ENCODE measurements around the gene ARHGAP42.
"Not testable (repeated sequence)": the region's sequence is repeated elsewhere in the genome, so short reads cannot be mapped to it uniquely, and the experiment has no call there.

Gene ARHGAP42

DNA sequence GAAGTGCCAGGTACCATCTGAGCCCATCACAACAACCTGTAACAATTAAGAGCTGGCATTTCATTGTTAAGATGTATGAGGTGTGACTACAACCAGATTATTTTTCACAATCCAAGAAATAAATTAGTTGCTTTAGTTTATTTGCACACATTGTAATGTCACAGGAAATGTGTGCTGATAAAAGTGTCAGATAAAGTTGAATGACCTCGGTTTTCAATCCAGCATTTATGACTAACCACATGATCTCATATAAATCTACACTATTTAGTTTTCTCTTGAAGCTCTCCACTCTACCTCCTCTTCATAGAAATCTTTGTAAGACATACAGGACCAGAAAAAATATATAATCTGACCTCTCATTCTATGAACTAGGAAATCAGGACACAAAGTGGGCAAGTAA lies 276.3 kb downstream of the ARHGAP42 start:
- no peak for DNase-seq (ENCODE audit: low read depth, low spot score)

DNA sequence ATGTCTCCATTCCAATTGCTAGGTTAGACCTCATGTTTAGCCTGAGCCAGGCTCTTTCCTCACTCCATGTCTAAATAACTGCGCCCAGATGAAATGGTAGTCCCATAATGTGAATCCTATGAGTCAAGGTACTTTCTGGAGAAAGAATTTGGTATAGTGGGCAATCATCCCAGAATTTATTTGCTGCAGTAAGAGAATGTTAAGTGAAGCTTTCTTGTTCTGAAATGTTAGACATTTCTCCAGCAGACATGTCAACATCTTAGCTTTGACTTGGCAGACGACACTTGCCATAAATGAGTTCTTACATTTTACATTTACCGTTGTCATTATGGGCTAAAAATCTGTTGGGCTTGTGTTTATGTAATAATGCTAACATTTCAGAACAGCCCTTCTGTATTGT lies 277.3 kb downstream of the ARHGAP42 start:
- no peak for DNase-seq (ENCODE audit: low read depth, low spot score)

DNA sequence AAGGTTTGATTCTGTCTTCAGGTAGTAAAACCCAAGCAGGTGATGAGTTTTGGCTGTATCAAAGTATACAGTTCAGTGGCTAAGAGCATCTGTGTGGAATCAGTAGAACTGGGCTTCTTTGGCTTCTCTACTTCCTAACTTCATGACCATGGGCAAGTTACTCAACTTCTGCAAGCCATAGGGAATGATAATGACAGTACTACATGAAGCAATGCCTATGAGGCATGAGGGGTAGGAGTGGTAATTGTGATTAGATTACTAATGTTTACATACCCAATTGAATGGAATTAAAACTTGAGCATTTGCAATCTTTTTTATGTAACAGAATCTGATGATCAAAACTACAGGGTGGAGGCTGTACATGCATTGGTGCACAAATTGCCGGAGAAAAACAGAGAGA lies 278.3 kb downstream of the ARHGAP42 start:
- DNase-seq (ENCODE audit: low read depth, low spot score) = no peak

DNA sequence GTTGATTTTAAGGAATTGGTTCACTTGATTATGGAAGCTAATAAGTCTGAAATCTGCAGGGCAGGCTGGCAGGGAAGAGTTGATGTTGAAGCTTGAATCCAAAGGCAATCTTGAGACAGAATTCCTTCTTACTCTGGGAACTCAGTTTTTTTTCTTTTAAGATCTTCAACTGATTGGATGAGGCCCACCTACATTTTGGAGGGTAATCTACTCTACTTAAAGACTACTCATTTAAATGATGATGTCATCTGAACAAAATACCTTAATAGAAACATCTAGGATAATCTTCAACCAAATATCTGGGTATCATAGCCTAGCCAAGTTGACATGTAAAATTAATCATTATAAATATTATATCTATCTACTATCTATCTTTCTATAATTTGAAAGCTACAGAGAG lies 279.3 kb downstream of the ARHGAP42 start:
- no peak for DNase-seq (ENCODE audit: low read depth, low spot score)

DNA sequence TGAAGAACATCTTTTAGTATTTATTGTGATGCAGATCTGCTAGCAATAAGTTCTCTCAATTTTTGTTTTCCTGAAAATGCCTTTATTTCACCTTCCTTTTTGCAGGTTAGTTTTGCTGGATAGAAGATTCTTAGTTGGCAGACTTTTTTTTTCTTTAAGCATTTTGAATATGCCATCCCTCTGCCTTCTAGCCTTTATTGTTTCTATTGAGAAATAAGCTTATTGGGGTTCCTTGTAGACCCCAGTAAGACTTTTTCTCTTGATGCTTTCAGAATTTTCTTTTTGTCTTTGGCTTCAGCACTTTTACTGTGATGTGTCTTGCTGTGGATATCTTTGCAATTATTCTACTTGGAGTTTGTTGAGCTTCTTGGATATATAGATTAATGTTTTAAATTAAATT lies 281.9 kb downstream of the ARHGAP42 start:
- DNase-seq (ENCODE audit: low read depth, low spot score) = no peak

DNA sequence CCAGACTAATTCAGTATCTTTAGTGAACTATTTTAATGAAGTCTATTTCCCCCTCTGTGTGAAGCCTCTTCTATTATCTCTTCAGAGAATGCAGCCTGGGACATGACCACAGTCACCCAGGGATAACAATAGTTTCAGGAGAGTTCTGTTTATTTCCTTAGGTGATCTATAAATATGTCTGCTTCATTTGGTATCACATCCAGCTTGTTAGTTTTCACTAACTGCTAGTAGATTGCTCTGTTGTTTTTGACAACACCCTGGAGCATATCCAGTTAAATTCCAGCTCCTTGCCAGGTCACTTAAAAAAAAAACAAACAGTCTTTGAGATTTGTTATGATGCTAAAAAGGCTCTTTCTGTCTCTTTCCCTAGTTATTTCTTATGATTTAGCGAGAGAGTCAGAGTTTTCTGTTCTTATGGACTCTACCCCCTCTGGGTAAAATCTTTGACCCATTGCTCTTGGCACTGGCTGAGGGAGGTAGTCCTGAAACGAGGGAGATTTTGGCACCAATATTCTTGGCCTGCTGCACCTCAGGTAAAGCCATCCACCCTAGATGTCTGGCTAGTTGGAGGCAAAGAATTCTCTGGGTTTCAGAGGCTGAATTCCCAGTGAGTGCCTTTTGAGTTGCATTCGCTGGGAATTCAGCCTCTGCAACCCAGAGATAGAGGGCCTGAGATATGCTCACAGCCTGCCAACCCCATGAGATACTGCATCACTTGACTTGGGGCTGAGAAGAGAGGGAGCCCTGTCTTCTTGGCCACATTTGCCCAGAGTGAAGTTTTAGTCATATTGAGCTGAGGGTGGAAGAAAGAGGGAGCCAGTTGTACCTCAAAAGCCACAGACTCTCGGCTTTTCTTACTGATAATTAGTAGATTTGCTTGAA lies 283.4 kb downstream of the ARHGAP42 start:
- DNase-seq (ENCODE audit: low read depth, low spot score) = no peak

DNA sequence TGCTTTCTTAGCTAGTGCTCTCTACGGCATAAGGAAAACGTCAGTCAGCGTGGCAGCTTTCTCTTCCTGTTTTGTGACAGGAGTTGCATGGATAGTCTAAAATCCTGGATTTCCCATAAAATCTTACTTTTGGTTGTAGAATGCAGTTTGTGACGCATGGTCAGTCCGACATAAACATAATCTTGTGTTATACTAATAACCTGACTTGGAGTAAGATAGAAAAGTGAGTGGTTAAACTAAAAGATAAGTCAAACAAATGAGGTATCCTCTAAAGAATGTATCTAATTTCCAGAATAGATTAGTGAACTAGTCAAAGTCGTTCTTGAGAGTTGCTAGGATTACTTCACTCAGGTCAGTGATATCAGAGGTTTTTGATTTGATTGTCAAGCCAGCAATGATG lies 285.0 kb downstream of the ARHGAP42 start:
- DNase-seq (ENCODE audit: low read depth, low spot score) = no peak

DNA sequence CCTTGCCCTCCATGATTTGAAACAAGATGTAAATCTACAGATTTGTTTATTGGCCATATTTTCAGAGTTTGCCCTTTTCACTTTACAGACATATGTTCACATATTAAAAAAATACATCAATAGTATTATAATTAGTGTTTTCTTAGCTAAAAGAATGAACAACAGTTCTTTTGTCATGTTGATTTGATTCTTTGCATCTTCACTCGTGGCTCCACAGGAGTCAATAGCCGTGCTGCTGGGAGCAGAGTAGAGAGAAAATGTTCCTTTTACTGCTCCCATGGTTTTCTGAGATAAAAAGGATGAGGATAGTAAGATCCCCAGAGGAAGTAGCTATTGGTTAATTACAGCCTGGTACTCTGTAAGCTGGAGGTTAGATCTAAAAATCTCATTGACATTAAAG lies 291.4 kb downstream of the ARHGAP42 start:
- DNase-seq (ENCODE audit: low read depth, low spot score) = no peak

DNA sequence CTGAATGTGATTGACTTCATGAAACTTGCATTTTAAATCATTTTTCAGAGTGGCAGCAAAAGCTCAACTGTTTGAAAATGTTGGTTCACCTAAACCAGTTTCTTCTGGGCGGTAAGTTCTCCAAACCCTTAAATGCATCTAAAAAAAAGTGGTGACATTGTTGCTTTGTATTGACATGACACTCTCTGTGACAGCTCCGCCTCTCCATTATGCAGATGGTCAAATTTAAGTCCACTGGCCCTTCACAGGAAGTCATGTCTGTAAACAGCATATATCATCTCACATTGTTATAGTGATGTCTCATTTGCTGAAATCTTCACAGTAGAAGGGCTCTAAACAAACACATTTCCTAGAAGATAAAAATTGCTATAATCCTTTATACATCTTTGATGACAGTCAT lies 291.9 kb downstream of the ARHGAP42 start:
- DNase-seq (ENCODE audit: low read depth, low spot score) = no peak

DNA sequence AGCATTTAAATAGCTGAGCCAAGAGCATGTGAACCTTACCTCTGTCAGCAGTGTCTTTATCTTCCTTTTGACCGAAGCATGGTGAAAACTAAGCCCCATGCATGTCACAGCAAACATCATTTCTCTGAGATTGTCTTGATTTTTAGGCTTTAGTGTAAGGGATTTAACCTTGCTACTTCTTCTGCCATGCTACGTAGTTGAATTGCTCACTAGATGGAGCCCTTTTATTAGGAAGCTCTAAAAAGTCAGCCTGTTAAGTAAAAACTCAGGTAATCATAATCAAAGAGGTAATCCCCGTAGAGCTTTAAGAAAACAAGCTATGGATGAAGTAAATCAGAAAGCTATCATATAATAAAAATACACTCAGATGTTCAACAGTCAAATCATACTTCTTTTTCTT lies 293.1 kb downstream of the ARHGAP42 start:
- peak; percentile 7 for DNase-seq (ENCODE audit: low read depth, low spot score)

DNA sequence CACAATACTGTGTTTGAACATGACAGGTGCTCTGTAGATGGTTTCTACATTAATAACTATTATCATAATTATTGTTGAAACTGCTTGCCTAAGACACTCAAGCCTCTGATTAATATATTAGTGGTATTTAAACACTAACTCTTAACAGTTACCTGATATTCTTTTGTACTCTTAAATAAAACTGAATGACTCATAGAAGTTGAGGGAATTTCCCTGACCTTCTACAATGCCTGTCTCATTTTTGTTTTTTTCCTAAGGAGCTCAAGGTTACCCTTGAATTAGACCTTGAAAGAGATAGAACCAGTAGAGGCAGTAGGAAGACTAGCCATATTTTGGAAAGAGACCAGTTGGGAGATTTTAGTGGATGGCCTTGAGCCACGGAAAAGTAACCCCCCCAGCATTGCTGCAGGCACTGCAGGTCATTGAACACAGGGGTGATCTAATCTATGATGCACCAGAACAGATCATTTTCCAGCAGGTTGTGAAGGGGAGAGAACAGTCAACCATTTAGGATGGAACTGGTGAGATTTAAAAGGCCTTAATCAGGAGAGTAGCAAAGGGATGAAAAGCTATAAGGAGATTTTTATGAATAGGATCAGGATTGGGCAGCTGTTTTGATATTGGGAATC lies 294.2 kb downstream of the ARHGAP42 start:
- no peak for DNase-seq (ENCODE audit: low read depth, low spot score)

DNA sequence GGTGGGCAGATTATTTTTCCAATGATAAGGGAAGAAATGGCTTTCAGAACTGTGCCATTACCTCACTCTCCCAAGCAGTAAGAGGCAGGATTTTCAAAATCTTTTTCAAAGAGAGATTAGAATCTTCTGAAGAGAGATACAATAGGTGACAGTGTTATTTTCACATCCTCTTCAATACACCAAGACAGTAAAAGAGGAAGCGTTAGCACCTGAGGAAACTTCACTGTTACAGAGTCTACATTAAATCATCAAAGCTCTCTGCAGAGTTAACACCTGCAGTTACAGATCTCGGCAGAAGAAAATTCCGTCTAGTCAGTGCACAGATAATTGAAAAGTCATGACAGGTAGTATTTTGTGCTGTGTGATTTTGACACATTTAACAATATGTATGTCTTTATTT lies 297.6 kb downstream of the ARHGAP42 start:
- DNase-seq (ENCODE audit: low read depth, low spot score) = no peak

DNA sequence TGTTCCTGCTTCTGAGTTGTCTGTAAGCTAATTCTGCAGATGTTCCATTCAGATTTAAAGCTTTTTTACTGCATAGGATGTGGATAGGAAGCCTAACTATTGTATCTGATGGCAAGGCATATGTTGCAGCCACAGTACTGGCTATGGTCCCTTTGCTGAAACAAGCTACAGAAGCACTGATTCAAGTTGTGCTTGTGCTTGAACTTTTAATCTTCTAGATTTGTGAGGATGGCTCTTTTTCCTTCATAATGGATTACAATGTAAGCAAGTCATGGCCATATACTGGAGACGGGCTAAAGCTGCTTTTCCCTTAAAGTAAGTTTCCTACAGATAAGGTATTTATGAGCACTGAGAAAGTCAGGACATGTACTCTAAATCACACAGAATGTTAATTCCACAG lies 303.8 kb downstream of the ARHGAP42 start:
- DNase-seq (ENCODE audit: low read depth, low spot score) = no peak

DNA sequence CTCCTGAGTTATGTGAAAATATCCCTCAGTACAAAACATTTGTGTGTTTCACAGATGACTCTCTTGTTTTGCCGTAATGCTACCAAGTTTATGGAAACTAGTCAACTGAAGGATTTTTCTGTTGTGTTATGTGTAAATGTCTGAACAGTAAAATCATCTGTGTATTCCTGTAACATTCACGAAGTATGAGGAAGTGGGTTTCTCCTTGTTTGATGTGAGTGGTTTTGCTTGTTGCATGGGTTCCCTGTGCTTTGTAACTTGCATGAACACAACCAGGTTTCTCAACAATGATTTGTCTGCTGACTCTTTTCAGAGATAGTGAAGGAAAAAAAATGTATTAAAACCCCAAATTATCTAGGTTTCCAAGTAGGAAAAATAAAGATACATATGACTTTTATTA lies 304.5 kb downstream of the ARHGAP42 start:
- DNase-seq (ENCODE audit: low read depth, low spot score) = no peak

DNA sequence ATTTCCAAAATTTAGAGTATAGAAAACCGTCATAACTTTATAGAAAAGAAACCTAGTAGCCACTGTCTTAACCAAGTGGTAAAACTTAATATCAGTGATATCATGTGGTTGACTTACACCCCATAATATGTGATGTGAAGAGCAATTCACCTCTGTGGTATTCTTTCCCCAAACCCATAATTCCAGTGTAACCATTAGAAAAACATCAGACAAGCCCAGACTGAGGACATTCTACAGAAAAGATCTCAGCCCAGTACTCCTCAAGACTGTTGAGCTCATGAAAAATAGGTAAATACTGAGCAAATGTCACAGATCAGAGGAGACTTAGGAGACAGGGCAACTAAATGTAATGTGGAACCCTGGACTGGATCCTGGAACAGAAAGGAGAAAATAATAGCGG lies 307.9 kb downstream of the ARHGAP42 start:
- no peak for DNase-seq (ENCODE audit: low read depth, low spot score)

DNA sequence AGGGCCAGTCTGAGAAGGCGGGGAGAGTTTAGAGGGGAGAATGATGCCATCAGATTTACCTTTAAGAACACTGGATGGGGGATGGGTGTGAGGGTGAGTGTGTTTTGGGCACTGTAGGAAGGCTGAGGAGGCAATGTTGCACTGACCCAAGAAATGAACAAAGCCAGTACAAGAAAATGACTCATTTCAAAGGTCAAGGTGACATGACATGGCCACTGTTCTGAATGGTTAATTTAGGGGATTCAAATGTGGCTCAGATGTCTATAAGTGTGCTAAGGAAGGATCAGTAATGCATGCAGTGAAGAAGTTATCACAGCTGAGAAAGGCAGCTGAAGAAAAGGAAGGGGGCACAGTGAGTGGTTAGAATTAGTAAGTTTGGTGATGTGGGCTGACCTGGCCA lies 312.7 kb downstream of the ARHGAP42 start:
- no peak for DNase-seq (ENCODE audit: low read depth, low spot score)

DNA sequence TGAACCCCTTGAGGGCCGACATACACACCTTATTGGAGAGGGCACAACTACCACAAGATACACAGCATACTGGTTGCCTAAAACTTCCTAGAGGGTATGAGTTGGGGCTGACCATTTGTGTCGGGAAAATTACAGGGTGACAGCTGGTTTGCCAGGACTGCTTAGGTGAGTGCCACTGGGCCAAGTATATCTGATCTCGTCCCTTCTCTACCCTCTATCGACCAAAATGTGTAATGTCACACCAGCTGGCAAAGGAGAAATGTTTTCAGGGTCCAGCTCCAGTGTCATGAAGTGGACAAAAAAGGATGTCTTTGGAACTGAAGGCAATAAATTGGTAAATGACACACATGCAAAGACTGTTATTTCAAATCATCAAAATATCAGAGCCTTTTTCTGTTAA lies 316.4 kb downstream of the ARHGAP42 start:
- DNase-seq (ENCODE audit: low read depth, low spot score) = no peak

DNA sequence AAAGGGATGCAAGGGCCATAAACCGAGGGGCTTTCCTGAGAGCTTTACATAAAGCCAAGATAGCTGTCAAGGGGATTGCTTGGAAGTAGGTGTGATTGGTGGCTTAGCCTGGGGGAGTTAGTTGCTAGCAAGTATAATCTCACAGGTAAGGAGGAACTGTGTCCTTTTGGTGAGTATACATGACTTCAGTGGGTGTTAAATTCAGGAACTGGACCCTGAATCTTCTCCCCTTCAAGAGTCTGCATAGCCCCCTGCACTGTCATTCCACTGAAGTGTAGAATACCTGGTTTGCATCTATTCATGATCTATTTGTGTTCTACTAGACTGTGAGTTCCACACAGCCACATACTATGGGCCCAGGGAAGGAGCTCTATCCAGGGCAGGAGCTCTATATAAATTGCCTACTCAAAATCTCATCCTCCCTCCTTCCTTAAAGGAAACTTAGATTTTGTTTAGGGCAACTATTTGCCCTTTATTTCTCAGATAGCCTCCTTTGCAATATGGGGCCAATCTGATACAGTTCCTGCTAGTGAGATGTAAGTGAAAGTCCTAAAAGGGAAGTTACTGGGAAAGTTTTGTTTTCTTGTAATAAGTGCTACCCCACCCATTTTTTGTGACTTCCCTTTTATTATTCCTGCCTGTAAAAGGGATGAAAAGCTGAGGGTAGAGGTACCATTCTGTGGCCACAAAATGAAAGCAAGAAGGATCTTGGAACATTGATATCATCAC lies 322.0 kb downstream of the ARHGAP42 start:
- no peak for DNase-seq (ENCODE audit: low read depth, low spot score)

DNA sequence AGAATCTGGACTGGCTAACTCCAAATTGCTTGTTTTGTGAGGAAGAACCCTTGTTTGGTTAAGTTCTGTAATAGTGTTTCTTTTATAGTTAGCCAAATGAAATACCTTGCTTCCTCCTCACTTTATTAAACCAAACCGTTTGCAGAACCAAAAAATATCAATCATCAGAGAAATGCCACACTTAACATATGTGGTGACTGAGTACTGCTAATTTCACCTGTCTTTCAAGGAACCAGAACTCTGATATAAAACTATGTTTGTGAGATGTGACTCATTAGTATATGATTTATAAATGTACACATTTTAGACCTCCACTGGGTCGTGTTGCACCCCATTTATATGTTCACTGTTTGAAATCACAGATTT lies 322.6 kb downstream of the ARHGAP42 start:
- DNase-seq (ENCODE audit: low read depth, low spot score) = no peak

DNA sequence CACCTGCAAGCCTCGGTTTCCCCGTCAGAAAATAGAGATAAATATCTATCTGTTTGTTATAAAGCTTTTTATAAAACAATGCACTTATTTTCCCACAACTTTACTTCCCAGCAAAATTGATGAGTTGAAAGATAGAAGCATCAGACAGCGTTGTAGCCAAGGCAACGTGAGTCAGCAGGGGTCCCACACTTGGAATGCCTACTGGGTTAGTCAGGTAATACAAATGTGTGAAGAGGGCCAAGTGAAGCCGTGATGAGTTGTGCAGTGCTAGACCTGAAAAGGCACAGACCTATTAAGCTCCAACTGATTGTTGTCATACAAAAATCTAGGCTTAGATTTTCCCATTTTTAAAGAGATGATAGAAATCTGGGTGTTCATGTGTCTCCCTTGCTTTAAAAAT lies 323.8 kb downstream of the ARHGAP42 start:
- DNase-seq (ENCODE audit: low read depth, low spot score) = no peak

DNA sequence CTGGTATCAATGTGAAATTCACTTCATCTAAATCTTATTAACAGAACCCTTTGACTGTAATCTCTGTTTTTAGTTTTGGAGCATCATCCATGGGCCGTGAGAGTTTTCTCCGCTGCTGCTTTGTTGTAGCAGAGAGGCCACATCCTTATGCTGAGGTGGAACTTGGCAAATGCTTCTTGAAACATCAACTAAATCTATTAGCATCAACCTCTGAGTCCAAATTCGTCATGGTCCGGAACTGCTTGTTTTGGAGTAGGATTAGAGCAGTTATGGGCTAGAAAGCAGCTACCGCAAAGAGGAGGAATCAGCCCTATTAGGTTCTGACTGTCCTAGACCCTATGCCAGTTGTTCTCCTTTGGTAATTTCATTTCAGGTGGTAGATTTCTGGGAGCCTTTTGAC lies 324.8 kb downstream of the ARHGAP42 start:
- DNase-seq (ENCODE audit: low read depth, low spot score) = no peak

DNA sequence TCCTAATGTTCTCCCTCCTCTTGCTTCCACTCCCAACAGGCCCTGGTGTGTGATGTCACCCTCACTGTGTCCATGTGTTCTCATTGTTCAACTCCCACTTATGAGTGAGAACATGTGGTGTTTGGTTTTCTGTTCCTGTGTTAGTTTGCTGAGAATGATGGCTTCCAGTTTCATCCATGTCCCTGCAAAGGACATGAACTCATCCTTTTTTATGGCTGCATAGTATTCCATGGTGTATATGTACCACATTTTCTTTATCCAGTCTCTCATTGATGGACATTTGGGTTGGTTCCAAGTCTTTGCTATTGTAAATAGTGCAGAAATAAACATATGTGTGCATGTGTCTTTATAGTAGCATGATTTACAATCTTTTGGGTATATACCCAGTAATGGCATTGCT lies 326.6 kb downstream of the ARHGAP42 start:
- not testable (repeated sequence) for DNase-seq (ENCODE audit: low read depth, low spot score)
